SKM-1 treated with dmso at 0.1 percent for 144 hours (cell line): ENCODE data around the gene NARF.
"Not testable (repeated sequence)": the region's sequence is repeated elsewhere in the genome, so short reads cannot be mapped to it uniquely, and the experiment has no call there.

Source experiments
- DNase-seq: peaks from one replicate; lab custom pipeline; 2025; ENCODE audit not compliant: unreplicated experiment; lab: John Stamatoyannopoulos, UW

Gene NARF

DNA sequence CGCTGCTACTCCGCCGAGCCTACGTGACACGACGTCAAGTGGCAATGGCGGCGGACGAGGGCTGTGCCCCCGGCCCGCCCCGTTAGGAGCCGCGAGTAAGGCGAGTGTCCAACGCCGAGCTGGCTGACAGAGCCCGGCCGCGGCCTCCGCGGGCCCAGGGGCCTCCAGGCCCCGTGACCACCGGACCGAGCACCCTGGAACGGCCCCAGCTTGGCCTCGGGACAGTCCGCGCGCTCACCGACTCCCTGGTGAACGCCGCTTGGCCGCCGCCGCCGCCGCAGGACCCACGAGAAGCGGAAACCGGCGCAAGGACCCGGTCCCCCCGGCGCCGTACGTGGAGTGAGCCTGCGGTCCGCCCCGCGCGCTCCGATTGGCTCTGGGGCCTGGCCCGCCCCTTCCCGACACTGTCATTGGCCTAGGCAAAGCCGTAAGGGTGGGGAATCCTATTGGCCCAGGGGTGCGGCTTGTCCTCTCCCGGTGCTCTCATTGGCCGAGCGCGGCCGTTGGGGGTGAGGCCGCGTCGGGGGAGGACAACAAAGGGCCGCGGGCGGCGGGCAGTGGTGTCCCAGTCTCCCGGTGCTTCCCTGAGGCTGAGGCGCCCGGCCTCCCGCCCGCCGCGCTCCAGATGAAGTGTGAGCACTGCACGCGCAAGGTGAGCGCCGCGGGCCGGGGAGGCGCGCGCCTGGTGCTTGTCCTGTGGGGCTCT lies at the start of gene NARF:
Gene NARF (plus strand): TSS at position 563 of the 706 bp plus-strand sequence. CDS start 63 bp downstream, at position 626.
- peak; percentile 98 for DNase-seq

DNA sequence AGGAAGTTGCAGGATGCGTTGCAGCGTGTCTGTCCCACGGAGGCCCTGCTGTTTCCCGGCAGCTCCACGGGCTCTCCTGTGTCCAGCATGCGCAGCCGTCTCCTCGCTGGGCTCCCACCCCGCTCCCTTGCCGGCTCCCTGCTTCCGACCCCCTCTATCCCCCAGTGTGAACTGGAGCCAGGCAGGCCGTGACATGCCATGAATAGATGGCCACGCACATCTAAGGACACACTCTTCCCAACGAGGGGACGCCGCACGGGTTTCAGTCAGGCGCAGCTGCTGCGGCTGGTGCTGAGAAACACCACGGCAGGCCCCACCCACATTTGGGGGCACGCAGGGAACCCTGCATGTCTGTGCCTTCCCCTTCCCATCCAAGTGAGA lies 49.6 kb upstream of the NARF start:
- no peak for DNase-seq

DNA sequence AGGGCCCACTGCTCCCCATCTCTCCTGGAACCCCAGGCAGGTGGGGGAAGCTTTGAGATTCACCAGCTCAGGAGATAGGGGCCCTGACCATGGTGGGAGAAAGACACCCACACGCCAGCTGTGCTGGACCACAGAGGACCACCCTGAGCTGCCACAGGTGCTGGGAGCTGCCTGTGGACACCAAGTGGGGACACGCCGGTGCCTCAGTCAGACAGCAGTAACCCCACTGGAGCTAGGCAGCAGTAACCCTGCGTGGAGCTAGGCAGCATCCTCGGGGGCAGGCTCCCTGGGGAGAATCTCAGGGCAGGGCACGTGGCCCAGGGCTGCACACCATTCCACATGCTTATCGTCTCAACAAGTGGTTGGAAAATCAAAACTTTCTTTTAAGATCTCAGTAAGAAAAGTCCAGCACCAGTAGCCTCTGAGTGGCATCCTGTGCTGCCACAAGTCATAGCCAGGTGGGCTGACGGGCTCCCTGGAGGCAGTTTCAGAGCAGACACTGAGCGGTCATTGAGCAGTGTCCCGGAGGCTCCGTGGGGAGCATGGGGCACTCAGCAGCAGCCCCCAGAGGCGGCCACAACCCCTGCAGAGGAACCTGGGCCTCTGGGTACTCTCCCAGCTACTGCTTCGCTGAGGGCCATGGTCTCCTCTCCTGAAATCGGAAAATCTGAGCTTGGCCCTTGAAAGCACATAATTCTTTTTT lies 48.4 kb upstream of the NARF start:
- no peak for DNase-seq

DNA sequence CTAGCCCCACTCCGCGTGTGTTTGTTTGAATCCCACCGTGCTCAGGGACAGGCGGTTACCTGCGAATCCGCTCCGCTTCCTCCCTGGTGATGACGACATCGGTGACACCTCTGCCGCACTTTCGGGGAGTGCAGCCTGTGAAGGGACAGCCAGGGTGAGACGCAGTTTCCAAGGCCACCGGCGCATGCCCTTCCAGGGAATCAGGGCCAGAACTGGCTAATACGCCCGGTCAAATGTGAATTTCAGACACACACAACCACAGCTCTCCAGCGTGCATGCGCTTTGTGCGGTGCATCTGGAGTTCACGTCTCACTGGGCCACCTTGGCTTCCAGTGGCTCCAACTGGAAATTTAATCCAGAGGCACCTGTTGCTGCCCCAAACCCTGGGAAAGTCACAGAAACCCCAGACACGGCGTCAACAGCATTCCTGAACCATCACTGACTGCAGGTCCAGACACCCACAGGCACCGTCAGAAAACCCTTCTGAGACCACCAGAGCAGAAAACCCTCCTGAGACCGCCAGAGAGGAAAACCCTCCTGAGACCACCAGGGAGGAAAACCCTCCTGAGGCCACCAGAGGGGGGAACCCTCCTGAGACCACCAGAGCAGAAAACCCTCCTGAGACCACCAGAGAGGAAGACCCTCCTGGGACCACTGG lies 47.0 kb upstream of the NARF start:
- DNase-seq, result no peak

DNA sequence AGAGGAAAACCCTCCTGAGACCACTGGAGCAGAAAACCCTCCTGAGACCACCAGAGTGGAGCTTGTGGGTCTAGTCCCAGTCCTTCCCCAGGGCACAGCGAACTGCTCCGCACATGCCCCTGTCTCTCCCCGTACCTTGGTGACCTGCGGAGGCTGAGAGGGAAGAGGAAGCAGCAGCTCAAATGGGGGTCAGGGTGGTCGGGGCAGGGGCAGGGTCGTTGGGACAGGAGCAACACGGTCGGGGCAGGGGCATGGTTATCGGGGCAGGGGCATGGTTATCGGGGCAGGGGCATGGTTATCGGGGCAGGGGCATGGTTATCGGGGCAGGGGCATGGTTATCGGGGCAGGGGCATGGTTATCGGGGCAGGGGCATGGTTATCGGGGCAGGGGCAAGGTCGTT lies 46.5 kb upstream of the NARF start:
- not testable (repeated sequence) for DNase-seq

DNA sequence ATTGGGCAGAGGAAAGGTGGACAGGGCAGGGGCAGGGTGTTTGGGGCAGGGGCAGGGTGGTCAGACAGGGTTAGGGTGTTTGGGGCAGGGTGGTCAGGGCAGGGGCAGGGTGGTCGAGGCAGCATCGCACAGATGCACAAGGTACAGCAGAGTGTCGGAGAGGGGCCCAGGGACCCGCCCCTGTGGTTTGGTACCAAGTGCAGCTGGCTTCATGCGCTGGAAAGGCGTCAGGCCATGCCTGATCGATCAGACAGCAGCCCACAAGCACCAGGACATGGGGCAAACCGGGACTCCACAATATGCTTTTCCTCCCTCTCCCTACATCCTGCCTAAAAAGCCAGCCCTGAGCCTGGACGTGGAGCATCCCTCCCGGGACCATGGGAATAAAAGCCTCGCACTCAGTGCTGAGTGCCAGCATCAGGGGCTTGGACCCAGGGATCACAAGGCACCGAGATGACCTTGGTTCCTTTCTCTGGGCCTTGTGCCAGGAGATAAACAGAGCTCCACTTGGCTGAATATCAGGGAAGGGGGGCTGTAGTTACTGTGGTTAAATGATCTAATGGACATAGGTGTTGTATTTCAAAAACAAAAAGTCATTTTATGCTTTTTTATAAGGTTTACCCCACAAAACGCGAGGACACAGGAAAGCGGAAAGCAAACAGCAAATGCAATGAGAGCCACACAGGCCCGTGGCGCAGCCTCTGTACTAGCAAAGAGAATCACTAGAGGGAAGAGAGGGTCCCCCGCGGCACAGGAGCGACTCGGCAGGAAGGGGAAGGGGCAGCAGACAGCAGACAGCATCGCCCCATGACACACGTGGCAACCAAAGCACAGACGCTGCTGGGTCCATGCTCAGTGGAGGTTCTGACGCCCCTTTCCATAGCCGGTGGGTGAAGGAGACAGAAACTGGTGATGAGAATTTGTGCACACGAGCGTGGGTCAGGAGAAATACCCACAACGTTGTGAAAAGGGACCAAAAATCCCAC lies 45.7 kb upstream of the NARF start:
- no peak for DNase-seq

DNA sequence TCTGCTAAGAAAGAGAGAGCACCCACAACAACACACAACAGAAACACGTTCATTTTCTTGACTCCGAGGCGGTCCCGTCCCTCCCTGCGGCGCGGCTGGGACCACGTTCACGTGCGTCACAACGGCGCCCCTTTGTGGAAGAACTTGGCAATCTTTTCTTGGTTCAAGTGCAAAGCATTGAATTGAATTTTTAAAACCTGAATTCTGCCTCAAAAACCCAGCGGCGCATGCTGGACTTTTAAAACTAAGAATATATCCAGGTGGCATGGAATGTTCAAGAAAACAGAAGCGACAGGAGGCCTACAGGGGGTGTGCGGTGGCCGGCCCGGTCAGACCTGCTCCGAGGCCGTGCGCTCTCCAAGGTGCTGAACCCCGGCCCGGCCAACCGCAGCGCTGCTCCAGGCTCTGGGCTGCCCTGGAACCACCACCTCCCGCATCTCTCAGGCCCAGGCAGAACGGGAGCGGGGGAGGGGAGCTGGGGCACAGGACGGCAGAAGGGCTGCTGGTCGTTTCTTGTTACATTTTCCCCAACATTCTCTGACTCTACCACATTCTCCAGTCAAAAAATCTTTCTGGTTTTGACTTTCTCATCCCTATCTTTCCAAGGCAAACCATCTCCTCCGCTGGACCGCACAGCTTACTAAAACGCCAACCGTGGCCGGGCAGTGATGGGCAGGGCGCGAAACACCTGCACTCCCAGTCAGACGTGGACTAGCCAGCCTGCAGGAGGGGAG lies 43.8 kb upstream of the NARF start:
- no peak for DNase-seq

DNA sequence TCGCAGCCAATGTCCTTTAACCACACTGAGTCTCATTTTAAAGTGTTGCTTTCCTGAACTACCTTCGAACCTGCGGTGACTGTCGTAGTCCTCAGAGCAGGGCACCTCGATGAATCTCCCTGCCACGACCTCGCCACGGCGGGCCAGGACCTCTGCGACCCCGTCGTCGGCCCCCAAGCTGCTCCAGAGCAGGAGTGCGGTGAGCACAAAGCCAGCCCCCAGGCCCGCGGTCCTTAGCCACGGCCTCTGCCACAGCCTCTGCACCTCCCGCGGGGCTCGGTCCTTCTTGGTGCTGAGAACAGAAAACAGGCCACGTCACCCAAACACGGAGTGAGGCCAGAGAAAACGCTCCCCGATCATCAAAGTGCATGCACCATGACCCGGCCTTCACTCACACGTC lies 43.2 kb upstream of the NARF start:
- no peak for DNase-seq

DNA sequence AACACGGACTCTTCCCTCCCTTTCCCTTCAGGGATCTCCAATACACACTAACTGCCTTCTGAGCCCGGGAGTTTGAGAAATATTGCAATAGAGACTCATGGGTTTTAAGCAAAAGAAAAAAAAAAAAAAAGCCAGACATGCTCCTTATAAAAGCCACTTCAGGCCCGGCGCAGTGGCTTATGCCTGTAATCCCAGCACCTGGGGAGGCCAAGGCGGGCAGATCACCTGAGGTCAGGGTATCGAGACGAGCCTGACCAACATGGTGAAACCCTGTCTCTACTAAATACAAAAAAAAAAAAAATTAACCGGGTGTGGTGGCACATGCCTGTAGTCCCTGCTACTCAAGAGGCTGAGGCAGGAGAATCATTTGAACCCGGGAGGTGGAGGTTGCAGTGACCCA lies 42.8 kb upstream of the NARF start:
- DNase-seq, result no peak

DNA sequence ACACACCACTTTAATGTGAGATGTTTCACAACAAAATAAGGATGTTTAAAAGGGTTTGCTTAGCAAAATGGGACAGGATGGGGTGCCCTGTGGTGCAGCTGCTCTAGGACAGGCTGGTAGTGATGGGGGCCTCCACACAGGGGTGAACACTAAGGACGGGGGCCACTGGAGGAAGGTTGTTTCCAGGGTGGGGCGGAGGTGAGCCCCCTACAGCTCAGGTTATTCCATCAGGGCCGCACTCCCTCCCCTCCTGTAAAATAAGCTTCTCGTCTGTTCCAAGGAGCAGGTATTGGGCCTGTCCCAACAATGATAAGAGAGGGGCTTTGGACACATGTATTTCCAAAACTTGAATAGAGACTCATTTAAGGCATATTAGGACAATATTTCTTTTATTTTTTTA lies 42.3 kb upstream of the NARF start:
- DNase-seq, result no peak

DNA sequence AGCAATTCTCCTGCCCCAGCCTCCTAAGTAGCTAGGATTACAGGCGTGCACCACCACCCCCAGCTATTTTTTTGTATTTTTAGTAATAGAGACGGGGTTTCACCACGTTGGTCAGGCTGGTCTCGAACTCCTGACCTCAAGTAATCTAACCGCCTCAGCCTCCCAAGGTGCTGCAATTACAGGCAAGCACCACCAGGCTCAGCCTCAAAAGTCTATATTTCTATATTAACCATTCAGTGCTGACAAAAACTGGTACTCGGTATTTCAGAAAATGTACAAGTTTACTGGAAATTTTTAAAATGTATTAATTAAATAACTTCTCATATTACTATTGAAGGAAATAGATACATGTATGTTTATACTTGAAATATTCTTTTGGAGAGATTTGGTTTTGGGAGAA lies 41.8 kb upstream of the NARF start:
- no peak for DNase-seq

DNA sequence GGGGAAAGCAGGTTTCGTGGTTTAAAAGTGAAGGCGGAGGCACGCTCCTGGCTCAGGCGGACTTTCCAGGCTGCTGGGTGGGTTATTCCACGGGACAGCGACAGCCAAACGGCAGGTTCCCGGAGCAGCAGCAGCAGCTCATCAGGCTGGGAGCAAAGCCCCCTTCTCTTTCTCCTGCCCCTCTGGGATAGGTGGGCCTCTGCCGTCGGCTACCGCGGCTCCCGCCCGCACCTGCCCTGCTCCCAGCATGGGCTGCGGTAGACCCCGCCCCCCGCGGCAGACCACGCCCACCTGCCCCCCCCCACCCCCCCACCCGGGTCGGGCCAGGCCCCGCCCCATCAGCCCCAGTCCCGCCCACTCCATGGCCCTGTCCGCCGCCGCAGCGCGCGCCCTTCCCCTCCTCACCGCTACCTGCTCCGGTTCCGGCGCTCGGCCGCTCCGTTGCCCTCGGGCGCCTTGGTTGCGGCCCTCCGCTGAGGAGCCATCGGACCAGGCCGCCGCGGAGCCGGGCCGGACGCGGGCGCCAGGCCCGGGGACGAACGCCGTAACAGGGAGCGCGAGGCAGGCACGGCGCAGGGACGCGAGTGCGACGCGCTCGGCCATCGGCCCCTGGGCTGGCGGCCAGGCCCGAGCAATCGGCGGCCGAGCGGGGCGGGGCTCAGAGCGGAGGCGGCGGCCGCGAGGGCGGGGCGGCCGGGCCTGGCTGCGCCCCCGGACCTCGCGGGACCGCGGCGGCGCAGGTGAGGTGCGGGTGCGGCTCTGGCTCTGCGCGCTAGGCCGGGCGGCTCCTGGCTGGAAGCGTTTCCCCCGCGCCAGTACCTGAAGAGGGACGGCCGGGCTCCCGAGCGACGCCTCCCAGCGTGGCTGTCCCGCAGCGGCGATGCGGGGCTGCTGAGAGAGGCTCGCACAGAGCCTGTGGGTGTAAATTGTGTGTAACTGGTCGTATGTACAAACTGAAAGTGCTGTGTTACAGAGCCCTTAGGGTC lies 40.2 kb upstream of the NARF start, which contains the start of the genes HEXD and OGFOD3:
Gene HEXD (plus strand): TSS at position 347 of the 986 bp plus-strand sequence. CDS start 1,453 bp downstream, outside the sequence.
Gene OGFOD3 (minus strand): TSS at position 586 of the 986 bp plus-strand sequence. CDS start 101 bp downstream, at position 485.
- peak; percentile 80 for DNase-seq

DNA sequence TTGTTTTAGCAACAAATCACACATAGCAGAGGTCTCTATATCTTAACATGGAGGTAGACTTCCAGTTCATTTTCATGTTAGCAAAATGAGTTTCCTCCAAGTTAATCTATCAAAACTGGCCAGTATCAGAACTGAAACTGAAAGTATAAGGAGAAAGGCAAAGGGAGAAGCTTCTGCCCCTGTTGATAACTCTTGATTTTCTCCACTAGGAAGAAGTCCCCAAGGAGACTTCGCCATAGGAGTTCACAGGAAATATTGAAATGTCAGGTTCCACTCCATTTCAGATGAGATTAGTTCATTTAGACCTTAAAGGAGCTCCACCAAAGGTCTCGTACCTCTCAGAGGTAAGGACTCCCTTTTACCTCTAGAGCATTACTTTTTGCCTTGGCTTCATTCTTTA lies 39.0 kb upstream of the NARF start:
- no peak for DNase-seq

DNA sequence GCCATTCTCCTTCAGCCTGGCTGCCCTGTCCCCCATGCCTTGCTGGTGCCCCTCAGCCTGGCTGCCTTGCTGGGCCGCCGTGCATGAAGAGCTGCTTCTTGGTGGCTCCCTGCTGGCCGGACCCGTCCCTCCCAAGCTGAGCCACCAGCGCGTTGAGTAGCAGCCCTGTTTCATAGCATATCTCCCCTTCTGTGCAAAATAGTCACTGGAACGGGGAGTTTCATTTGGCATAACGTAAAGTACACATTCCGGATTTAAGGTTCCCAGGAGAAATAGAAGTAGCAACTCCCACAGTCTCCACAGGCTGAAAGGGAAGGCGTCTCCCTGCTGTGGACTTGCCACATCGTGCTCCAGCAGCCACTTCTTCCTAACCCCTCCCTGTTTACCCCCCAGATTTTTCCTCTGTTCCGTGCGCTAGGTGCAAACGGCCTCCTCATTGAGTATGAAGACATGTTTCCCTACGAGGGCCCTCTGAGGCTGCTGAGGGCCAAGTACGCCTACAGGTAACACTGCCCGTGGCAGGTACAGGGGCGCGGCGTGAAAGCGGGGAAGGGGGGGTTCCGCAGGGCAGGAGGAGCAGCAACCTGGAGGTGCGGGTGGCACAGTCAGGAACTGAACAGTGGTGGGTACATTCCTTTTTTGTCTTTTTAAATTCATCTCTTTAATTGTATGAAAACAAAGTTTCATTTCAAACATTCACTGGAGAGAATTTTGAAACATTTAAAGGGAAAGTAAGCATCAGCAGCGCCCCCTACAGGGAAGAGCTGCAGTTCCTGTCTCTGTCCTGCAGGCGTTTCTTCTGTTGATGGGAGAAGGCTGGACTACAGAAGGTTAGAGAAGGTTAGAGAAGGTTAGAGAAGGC lies 34.3 kb upstream of the NARF start:
- peak; percentile 64 for DNase-seq

DNA sequence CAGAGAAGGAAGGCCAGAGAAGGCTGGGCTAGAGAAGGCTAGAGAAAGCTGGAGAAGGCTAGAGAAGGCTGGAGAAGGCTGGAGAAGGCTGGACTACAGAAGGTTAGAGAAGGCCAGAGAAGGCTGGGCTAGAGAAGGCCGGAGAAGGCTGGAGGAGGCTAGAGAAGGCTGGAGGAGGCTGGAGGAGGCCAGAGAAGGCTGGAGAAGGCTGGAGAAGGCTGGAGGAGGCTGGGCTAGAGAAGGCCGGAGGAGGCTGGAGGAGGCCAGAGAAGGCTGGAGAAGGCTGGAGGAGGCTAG lies 33.7 kb upstream of the NARF start:
- no peak for DNase-seq

DNA sequence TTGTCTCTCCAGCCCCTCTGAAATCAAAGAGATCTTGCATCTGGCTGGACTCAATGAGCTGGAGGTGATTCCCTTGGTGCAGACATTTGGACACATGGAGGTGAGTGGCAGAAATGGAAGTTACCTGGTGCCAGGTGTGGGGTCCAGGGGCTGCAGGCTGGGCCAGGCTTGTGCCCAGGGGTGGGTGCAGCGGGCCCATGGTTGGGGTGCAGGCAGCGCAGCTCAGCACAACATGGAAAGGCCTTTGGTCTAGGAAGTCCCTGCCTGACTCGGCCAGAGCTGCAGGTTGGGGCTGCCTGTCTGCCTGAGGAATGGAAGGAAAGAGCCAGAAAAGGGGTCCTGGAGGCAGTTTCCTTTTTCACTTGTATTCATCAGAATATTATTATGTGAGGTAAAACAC lies 30.0 kb upstream of the NARF start:
- DNase-seq, result no peak

DNA sequence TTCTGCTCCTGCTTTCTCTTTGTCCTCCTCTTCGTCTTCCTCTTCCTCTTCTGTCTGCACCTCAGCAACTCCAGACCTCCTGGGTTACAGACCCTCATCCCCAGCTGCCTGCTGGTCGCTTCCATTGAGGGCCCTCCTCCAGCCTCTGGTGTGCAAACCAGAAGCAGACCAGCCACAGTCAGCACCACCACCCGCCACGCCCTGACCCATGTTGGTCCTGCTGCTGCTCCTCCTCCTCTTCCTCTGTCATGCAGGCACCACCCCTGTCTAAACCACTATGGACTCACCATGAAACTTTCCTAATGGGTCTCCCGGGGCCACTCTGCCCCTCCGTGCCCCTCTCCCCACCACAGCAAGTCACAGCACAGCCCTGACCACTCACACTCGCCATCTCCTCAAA lies 28.7 kb upstream of the NARF start:
- no peak for DNase-seq

DNA sequence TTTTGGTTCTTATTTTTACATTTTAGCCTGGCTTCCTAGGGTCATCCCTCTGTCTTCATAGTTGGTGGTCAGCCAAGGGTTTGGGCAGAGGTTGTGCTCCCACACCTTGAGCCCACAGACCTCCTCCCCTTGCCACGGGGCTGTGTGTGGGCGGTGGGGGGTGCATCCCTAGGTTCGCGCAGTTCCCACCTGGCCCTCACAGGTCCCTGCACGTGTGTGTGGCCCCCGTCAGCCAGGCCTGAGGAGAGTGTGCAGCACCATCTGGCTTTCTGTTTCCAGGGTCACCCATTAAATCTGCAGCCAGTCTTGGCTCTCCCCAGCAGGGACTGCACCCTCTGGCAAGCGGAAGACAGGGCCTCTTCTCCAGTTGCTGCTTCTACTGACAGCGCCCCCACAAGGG lies 26.5 kb upstream of the NARF start:
- DNase-seq, result no peak
